Stimulated activated CD8-positive, alpha-beta memory T cell treated with anti-CD3 and anti-CD28 coated beads, Interleukin-12 subunit alpha, Interleukin-12 subunit beta, amount 100 ng/mL, for 1 hour (primary cell): Measurements from ENCODE around the gene XPO4.

Experiments
- DNase-seq: peaks from one replicate; pipeline ENCODE4 v3.0.0-alpha.2; 2020; ENCODE audit warnings: low read depth

The XPO4 gene

GRCh38 chr13:20828539-20829364 lies 73.8 kb downstream of the XPO4 start:
- peak; percentile 14 for DNase-seq

- no peak for DNase-seq
Measured at GRCh38 chr13:20826843-20827560, 75.5 kb downstream of the XPO4 start.

GRCh38 chr13:20826301-20826700 lies 76.2 kb downstream of the XPO4 start:
- DNase-seq: no peak

- no peak for DNase-seq
Measured at GRCh38 chr13:20825477-20825875, 77.1 kb downstream of the XPO4 start.

GRCh38 chr13:20824762-20825476 lies 77.6 kb downstream of the XPO4 start:
- DNase-seq: no peak

GRCh38 chr13:20823071-20823470 lies 79.5 kb downstream of the XPO4 start:
- DNase-seq: no peak

- no peak for DNase-seq
Measured at GRCh38 chr13:20822406-20822805, 80.1 kb downstream of the XPO4 start.

- DNase-seq: no peak
Measured at GRCh38 chr13:20819715-20820114, 82.8 kb downstream of the XPO4 start.

GRCh38 chr13:20815464-20815863 lies 87.1 kb downstream of the XPO4 start:
- no peak for DNase-seq

- no peak for DNase-seq
Measured at GRCh38 chr13:20814224-20814910, 88.2 kb downstream of the XPO4 start.

GRCh38 chr13:20812890-20813289 lies 89.7 kb downstream of the XPO4 start:
- DNase-seq: no peak

GRCh38 chr13:20810808-20811207 lies 91.7 kb downstream of the XPO4 start:
- DNase-seq: no peak

GRCh38 chr13:20808874-20809273 lies 93.7 kb downstream of the XPO4 start:
- DNase-seq: no peak

- no peak for DNase-seq
Measured at GRCh38 chr13:20803180-20803965, 99.2 kb downstream of the XPO4 start.

GRCh38 chr13:20801707-20802106 lies 100.8 kb downstream of the XPO4 start:
- DNase-seq: no peak

- DNase-seq: no peak
Measured at GRCh38 chr13:20799726-20800416, 102.7 kb downstream of the XPO4 start.

- no peak for DNase-seq
Measured at GRCh38 chr13:20798027-20798426, 104.5 kb downstream of the XPO4 start.

GRCh38 chr13:20796791-20797508 lies 105.6 kb downstream of the XPO4 start:
- no peak for DNase-seq

GRCh38 chr13:20789665-20790064 lies 112.9 kb downstream of the XPO4 start:
- DNase-seq: no peak

- no peak for DNase-seq
Measured at GRCh38 chr13:20788312-20788711, 114.2 kb downstream of the XPO4 start.
